HG03439 (cell line): ENCODE data around the gene RAPGEF3.

Experiments used
- ATAC-seq: cut with Tn5 transposase; IDR thresholded peaks from one replicate; pipeline ENCODE4 v1.9.1; 2021; ENCODE audit warnings: mild to moderate bottlenecking, moderate library complexity; ENCODE audit not compliant: unreplicated experiment

RAPGEF3 gene

GRCh38 chr12:47704719-47705118 lies 54.0 kb downstream of the RAPGEF3 start:
- ATAC-seq: no peak

- no peak for ATAC-seq
Observed at GRCh38 chr12:47700263-47700662, 58.4 kb downstream of the RAPGEF3 start.

GRCh38 chr12:47698631-47699030 lies 60.0 kb downstream of the RAPGEF3 start:
- no peak for ATAC-seq

GRCh38 chr12:47698055-47698454 lies 60.6 kb downstream of the RAPGEF3 start:
- no peak for ATAC-seq

- ATAC-seq: no peak
Observed at GRCh38 chr12:47689215-47689614, 69.5 kb downstream of the RAPGEF3 start.

- ATAC-seq: no peak
Observed at GRCh38 chr12:47687636-47688035, 71.0 kb downstream of the RAPGEF3 start.

GRCh38 chr12:47686645-47687240 lies 71.9 kb downstream of the RAPGEF3 start:
- ATAC-seq: no peak
